OCI-LY7 (cell line): Measurements from ENCODE around the gene ASB2.

Experiments
- EZH2phosphoT487 ChIP-seq: fragments of 200-600 bp; sonication (generic); IDR thresholded peaks from 2 replicates; pipeline ENCODE4 v1.6.1; 2018; ENCODE audit warnings: low read depth, borderline replicate concordance, mild to moderate bottlenecking, mixed run types, antibody characterized with exemption, low read length, moderate library complexity, mixed read lengths
- TF ChIP-seq, protein P1 (sequence below): fragments of 200-600 bp; sonication (generic); conservative IDR thresholded peaks from 2 replicates; pipeline ENCODE4 v1.5.1; 2014; ENCODE audit warnings: mild to moderate bottlenecking, antibody characterized with exemption, low read length, moderate library complexity, mixed read lengths

GRCh38 chr14:94000267-94000666, 23.9 kb upstream of the ASB2 start:
- TF ChIP-seq, protein P1, sequence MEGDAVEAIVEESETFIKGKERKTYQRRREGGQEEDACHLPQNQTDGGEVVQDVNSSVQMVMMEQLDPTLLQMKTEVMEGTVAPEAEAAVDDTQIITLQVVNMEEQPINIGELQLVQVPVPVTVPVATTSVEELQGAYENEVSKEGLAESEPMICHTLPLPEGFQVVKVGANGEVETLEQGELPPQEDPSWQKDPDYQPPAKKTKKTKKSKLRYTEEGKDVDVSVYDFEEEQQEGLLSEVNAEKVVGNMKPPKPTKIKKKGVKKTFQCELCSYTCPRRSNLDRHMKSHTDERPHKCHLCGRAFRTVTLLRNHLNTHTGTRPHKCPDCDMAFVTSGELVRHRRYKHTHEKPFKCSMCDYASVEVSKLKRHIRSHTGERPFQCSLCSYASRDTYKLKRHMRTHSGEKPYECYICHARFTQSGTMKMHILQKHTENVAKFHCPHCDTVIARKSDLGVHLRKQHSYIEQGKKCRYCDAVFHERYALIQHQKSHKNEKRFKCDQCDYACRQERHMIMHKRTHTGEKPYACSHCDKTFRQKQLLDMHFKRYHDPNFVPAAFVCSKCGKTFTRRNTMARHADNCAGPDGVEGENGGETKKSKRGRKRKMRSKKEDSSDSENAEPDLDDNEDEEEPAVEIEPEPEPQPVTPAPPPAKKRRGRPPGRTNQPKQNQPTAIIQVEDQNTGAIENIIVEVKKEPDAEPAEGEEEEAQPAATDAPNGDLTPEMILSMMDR: no peak
- TF ChIP-seq EZH2phosphoT487: no peak
